PFSK-1 (cell line): ENCODE results near the gene ECM1.

Experiments
- FOXP2 ChIP-seq: optimal IDR thresholded peaks from 2 replicates; pipeline ENCODE3; 2011; ENCODE audit warnings: borderline replicate concordance, control low read depth, inconsistent platforms; ENCODE audit not compliant: insufficient read depth; ENCODE audit errors: extremely low read length, extremely low read depth
- POLR2AphosphoS5 ChIP-seq: IDR thresholded peaks from 2 replicates; pipeline ENCODE4 v1.6.1; 2012; ENCODE audit warnings: low read depth, mild to moderate bottlenecking, control low read depth, low read length, moderate library complexity
- REST ChIP-seq, 2 experiments: IDR thresholded peaks; 2 replicates each; pipeline versions ENCODE4 v1.6.1 to v1.8.0; 2011 to 2012; ENCODE audit warnings: low read depth in 2 of 2, low read length in 2 of 2, control low read depth in 1 of 2, inconsistent platforms in 1 of 2, mild to moderate bottlenecking in 1 of 2, moderate library complexity in 1 of 2; ENCODE audit not compliant: insufficient read depth in 1 of 2
- SIN3A ChIP-seq: IDR thresholded peaks from 2 replicates; pipeline ENCODE4 v1.6.1; 2012; ENCODE audit warnings: mild to moderate bottlenecking, low read length, moderate library complexity, borderline replicate concordance; ENCODE audit not compliant: insufficient read depth
- TAF1 ChIP-seq: IDR thresholded peaks from 2 replicates; pipeline ENCODE4 v1.6.1; 2012; ENCODE audit warnings: low read length, control low read depth, borderline replicate concordance; ENCODE audit not compliant: insufficient read depth

Gene ECM1

DNA sequence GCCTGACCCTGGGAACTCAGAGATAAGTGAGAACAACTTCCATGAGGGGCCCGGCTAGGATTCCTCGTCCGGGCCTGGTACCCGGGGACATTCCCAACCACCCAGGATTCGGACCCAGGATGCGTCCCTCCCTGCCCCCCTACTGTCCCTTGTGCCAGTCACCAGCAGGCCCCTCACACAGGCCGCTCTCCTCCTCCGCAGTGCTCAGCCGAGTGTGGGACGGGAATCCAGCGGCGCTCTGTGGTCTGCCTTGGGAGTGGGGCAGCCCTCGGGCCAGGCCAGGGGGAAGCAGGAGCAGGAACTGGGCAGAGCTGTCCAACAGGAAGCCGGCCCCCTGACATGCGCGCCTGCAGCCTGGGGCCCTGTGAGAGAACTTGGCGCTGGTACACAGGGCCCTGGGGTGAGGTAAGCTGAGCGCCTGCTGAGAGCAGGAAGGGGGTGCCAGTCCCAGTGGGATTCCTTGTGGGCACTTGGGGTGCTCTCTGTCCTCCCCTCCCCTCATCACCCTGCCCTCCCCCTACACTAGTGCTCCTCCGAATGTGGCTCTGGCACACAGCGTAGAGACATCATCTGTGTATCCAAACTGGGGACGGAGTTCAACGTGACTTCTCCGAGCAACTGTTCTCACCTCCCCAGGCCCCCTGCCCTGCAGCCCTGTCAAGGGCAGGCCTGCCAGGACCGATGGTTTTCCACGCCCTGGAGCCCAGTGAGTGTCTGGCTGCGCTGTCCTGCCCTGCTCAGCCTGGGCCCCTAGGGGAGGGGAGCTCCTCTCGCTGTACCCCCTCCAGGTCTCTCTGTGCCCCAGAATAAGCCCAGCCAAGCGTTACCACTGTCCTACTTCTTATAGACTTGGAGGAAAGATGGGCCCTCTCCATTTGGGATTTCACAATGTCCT is 51.1 kb downstream of the ECM1 start:
- TF ChIP-seq TAF1: no peak
- TF ChIP-seq SIN3A: no peak
- peak; percentile 54 to 65; a peak in 3 of 4 replicates for TF ChIP-seq REST (IDR thresholded peaks at IDR 0.05; ENCODE audit: insufficient read depth in 1 of 2, low read depth in 2 of 2, low read length in 2 of 2)
- no peak for TF ChIP-seq POLR2AphosphoS5
- no peak for TF ChIP-seq FOXP2

DNA sequence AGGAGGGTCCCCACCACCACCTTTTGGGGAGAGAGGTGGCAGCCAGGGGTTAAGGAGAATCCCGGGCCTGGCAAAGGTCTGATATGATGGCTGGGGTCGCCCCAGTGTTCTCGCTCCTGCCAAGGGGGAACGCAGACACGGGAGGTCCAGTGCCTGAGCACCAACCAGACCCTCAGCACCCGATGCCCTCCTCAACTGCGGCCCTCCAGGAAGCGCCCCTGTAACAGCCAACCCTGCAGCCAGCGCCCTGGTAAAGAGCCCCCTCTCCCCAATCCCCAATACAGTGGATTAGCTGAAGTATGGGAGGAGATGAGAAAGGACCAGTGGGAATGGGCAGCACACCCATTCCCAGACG is 51.7 kb downstream of the ECM1 start:
- TF ChIP-seq SIN3A (no peak), REST (IDR thresholded peaks at IDR 0.05; ENCODE audit: insufficient read depth in 1 of 2, low read depth in 2 of 2, low read length in 2 of 2) (no peak), TAF1 (no peak), FOXP2 (no peak), POLR2AphosphoS5 (no peak)

GRCh38 chr1:150560011-150560438 is 52.1 kb downstream of the ECM1 start:
- no peak for TF ChIP-seq POLR2AphosphoS5
- no peak for TF ChIP-seq SIN3A
- no peak for TF ChIP-seq REST (IDR thresholded peaks at IDR 0.05; ENCODE audit: insufficient read depth in 1 of 2, low read depth in 2 of 2, low read length in 2 of 2)
- no peak for TF ChIP-seq TAF1
- no peak for TF ChIP-seq FOXP2

- TF ChIP-seq REST (IDR thresholded peaks at IDR 0.05; ENCODE audit: insufficient read depth in 1 of 2, low read depth in 2 of 2, low read length in 2 of 2) (no peak), POLR2AphosphoS5 (no peak), SIN3A (no peak), FOXP2 (no peak), TAF1 (no peak)
Measured at GRCh38 chr1:150560576-150561253, 52.8 kb downstream of the ECM1 start.
